ENCODE measurements around the gene STK36. TPM values are rescaled to one million over a fixed set of nuclear protein-coding genes. Genes with fewer than 3 reads are reported as not detected.

Gene STK36
- total RNA-seq, 1 donor: 31.0 TPM

- DNase-seq (ENCODE audit: low read depth): no peak
Measured at GRCh38 chr2:218721488-218721887, 49.6 kb downstream of the STK36 start.

GRCh38 chr2:218721934-218722333 lies 50.0 kb downstream of the STK36 start:
- DNase-seq (ENCODE audit: low read depth): no peak
- no peak overlapping the region for H3K4me3 ChIP-seq (ENCODE audit: low read depth, low read length)
- no peak for TF ChIP-seq CTCF (IDR thresholded peaks at IDR 0.05; ENCODE audit: insufficient read depth, low read length)

More at GRCh38 chr2:218721488-218721887, 49.6 kb downstream of the STK36 start:
- no peak overlapping the region for H3K4me3 ChIP-seq (ENCODE audit: low read depth, low read length)
- TF ChIP-seq CTCF (IDR thresholded peaks at IDR 0.05; ENCODE audit: insufficient read depth, low read length): no peak

- no peak for DNase-seq (ENCODE audit: low read depth)
- no peak for TF ChIP-seq CTCF (IDR thresholded peaks at IDR 0.05; ENCODE audit: insufficient read depth, low read length)
- no peak overlapping the region for H3K4me3 ChIP-seq (ENCODE audit: low read depth, low read length)
Measured at GRCh38 chr2:218722419-218722818, 50.5 kb downstream of the STK36 start.

GRCh38 chr2:218722876-218723785 lies 51.2 kb downstream of the STK36 start:
- no peak for DNase-seq (ENCODE audit: low read depth)
- H3K4me3 ChIP-seq (ENCODE audit: low read depth, low read length): no peak overlapping the region
- TF ChIP-seq CTCF (IDR thresholded peaks at IDR 0.05; ENCODE audit: insufficient read depth, low read length): no peak

- no peak overlapping the region for H3K4me3 ChIP-seq (ENCODE audit: low read depth, low read length)
- no peak for TF ChIP-seq CTCF (IDR thresholded peaks at IDR 0.05; ENCODE audit: insufficient read depth, low read length)
- DNase-seq (ENCODE audit: low read depth): no peak
Measured at GRCh38 chr2:218726004-218726574, 54.2 kb downstream of the STK36 start.

- H3K4me3 ChIP-seq (ENCODE audit: low read depth, low read length): no peak overlapping the region
- TF ChIP-seq CTCF (IDR thresholded peaks at IDR 0.05; ENCODE audit: insufficient read depth, low read length): peak; percentile 51
- peak; percentile 38 for DNase-seq (ENCODE audit: low read depth)
Measured at GRCh38 chr2:218727502-218728165, 55.7 kb downstream of the STK36 start.
